Measurements from ENCODE around the gene FAR2. TPM values are rescaled to one million over a fixed set of nuclear protein-coding genes. Genes with fewer than 3 reads are reported as not detected.
"Not testable (repeated sequence)": the region's sequence is repeated elsewhere in the genome, so short reads cannot be mapped to it uniquely, and the experiment has no call there.

The FAR2 gene
- total RNA-seq, 1 experiment from 2014 or later = not detected

DNA sequence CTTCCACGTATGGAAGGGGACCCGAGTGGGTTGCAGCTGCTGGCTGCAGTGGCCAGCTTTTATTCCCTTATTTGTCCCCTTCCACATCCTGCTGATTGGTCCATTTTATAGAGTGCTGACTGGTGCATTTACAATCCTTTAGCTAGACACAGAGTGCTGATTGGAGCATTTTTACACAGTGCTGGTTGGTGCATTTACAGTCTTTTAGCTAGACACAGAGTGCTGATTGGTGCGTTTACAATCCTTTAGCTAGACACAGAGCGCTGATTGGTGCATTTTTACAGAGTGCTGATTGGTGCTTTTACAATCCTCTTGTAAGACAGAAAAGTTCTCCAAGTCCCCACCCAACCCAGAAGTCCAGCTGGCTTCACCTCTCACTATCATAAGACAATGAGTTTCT lies 33.2 kb downstream of the FAR2 start:
- DNase-seq (ENCODE audit: low read depth); in situ Hi-C loops (cut with HindIII; ENCODE audit: low pct_unique_long_range_greater_than_20kb, low sequenced_read_pairs): not testable (repeated sequence)

DNA sequence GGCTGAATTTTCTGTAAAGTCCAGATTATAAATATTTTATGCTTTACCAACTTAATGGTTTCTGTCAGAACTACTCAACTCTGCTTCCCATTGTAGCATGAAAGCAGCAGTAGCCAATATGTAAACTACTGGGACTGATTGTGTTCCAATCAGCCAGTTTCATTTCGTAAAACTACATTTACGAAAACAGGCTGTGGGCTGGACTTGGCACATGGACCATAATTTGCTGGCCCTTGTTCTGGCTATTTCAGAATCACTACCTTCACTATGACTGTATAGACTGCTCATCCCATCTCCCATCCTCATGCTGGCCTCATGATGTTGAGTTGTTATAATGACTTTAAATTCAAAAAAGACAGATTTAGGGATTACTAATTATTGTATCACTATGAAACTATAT lies 38.7 kb downstream of the FAR2 start:
- in situ Hi-C loops (cut with HindIII; ENCODE audit: low pct_unique_long_range_greater_than_20kb, low sequenced_read_pairs) = no loop called here
- DNase-seq (ENCODE audit: low read depth) = no peak

DNA sequence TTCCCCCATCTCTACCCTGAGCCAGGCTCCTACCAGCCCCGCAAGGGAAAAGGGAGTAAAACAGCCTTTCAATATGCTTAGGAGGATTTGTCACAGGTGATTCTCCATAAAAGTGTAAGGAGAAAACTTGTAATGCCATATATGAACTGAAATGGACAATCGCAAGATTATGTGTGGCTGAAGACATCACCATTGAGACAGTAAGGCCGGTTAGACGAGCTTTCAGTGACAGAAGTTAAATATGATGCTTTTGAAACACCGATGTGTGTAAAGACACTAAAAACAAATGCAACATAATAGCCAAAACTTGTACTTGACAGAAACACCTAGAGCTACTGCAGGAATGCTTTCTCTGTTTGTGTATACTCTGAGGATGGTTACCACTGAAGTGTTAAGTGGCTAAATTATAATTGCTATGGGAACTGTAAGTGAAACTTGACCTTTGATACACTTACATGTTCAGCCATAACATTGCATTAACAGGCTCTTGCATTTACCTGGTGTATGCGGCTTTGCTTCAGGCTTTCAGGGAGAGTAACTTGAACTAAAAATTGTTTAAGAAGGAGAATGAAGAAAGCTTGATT lies 42.3 kb downstream of the FAR2 start:
- in situ Hi-C loops (cut with HindIII; ENCODE audit: low pct_unique_long_range_greater_than_20kb, low sequenced_read_pairs) = no loop called here
- no peak for DNase-seq (ENCODE audit: low read depth)

DNA sequence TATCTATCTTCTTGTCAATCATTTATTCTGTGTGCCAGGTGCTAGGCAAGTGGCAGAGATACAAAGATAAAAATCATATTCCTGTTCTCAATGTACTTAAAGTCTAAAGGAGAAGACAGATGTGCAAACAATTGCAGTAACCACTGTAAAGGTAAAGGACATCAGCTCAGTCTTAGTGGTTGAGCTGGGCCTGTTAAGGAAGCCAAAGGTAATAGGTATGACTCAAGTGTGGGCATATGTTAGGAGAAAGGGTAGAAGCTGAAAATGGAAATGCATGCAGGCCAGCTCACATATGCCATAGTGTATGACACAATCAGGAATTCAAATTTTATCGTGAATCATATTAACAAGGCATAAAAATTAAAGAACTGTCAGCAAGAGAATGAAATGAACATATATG lies 49.8 kb downstream of the FAR2 start:
- in situ Hi-C loops (cut with HindIII; ENCODE audit: low pct_unique_long_range_greater_than_20kb, low sequenced_read_pairs) = no loop called here

DNA sequence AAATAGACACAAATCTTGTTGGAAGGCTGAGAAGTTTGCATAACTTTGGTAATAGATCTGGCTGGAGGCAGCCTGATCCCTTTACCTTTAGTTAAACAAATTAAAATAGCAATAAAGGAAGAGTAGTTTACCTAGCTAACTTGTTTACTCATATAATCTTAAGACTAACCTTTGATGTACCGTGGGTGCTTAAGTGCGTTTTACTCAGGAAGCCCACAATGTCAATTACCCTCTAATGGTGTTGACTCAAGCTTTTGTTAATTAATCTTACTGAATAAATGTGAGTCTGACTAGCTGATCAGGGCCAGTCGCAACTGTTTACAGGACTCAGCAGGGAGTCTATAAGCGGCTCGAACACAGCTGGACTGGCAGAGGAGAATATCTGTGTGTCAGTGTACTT lies 51.5 kb downstream of the FAR2 start:
- in situ Hi-C loops (cut with HindIII; ENCODE audit: low pct_unique_long_range_greater_than_20kb, low sequenced_read_pairs) = no loop called here
- no peak for DNase-seq (ENCODE audit: low read depth)

More for the DNA sequence above, 49.8 kb downstream of the FAR2 start:
- DNase-seq (ENCODE audit: low read depth) = no peak

DNA sequence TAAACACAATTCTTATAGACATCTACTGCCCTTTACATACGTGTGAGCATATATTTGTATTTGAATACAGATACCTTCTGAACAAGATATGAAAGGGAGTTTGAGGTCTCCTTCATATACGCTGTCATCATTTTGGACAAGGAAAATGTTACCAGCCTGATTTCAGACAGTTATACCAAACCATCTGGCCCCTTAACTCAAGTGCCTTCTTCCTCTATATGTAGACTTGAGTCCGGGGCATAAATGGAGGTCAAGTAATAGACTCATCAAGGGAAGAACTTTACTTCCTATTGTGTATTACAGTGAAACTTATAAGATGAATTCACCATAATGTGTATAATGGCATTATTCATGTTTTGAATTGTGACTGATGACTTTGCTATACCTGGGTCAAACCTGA lies 52.2 kb downstream of the FAR2 start:
- in situ Hi-C loops (cut with HindIII; ENCODE audit: low pct_unique_long_range_greater_than_20kb, low sequenced_read_pairs) = no loop called here
- no peak for DNase-seq (ENCODE audit: low read depth)

DNA sequence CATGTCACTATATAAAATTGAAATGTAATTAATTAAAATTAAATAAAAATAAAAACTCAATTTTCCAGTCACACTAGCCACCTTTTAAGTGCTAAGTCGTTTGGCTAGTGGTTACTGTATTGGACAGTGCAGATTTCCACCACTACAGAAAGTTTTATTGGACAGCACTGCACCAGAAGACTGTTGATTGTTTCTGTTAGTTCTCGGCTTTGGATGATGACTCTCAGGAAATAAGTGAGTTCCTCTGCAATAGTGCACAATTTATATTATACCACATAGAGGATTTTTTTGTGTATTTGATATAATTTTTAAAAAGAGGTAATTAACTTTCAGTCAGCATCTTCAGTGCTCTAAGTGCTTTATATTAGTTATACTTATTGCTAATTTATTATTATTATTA lies 52.7 kb downstream of the FAR2 start:
- DNase-seq (ENCODE audit: low read depth) = no peak
- in situ Hi-C loops (cut with HindIII; ENCODE audit: low pct_unique_long_range_greater_than_20kb, low sequenced_read_pairs) = no loop called here

DNA sequence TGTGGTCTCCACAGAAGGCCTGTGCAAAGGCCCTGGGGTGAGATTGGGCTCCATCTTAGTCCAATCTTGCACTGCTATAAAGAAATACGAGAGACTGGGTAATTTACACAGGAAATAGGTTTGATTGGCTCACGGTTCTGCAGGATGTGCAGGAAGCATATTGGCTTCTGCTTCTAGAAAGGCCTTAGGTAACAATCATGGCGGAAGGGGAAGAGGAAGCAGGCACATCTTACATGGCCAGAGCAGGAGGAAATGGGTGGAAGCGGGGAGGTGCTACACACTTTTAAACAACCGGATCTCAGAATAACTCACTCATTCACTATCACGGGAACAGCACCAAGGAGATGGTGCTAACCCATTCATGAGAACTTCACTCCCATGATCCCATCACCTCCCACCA lies 55.4 kb downstream of the FAR2 start:
- in situ Hi-C loops (cut with HindIII; ENCODE audit: low pct_unique_long_range_greater_than_20kb, low sequenced_read_pairs) = no loop called here
- DNase-seq (ENCODE audit: low read depth) = no peak

DNA sequence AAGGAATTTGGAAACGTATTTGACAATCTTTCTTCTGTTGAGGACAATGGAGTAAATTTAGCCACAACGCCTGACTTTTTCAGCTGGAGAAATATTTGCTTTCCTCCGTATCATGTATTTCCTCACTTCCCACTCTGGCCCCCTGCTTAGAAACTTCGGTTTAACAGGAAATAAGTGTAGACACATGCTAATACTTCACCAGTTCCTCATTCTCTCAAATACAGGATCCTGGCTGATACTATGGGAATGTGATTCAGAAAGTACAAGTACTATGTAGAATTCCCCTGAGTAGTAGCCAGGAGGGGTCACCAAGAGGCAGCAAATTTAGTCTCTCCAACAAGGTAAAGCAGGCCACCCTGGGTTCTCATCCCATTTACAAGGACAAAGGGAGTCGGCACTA lies 58.0 kb downstream of the FAR2 start:
- DNase-seq (ENCODE audit: low read depth) = no peak
- in situ Hi-C loops (cut with HindIII; ENCODE audit: low pct_unique_long_range_greater_than_20kb, low sequenced_read_pairs) = no loop called here

DNA sequence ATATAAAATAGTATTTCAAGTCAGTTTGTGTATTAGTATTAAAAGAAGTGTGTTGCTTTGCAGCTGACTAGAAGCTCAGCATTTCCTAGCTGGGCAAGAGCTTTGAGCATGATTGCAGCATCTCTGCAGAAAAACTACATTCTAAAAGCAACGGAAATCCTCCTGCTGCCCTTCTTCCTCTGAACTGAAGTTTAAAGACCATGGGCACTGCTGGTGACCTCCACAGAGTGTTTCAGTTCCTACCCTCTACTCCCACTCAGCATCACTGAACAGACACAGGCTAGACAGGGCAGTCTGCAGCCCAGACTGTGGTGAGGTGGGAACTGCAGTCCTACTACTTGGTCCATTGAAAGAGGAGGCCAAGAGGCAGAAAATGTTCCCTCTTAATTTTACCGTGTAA lies 59.0 kb downstream of the FAR2 start:
- in situ Hi-C loops (cut with HindIII; ENCODE audit: low pct_unique_long_range_greater_than_20kb, low sequenced_read_pairs) = no loop called here
- no peak for DNase-seq (ENCODE audit: low read depth)

DNA sequence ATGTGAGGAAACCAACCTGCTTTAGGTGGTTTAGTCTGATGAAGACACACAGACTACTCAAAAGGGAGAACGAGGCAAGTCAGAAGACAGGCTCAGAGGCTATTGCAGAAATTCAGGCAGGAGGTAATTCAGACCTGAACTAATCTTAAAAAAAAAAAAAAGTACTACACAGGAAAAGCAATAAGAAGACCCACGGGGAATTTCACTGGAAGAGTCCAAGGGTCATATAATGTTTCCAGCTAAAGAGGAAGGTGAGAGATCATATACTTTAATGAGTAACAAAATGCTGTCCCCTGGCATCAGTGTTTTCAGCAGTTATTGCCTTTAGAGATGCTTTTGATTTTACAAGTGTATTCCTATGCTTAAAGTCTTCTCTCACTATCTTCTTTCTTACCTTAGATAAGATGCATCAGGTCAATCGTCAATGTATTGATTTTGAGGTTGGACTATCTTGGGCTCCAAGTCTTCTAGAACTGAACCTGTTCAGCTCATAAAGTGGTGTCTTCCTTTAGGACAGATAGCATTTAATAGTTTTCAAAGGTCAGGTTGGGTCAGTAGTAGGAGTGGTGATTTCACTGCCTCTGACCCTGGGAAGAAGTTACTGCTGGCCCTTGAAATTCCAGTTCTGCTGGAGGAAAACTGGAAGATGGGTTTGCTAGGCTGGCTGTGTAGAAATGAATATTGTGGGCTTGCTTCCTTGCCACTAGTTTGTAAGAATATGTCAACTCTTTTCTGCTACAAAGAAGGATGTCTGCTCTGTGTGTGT lies 60.0 kb downstream of the FAR2 start:
- no peak for DNase-seq (ENCODE audit: low read depth)
- in situ Hi-C loops (cut with HindIII; ENCODE audit: low pct_unique_long_range_greater_than_20kb, low sequenced_read_pairs) = no loop called here

DNA sequence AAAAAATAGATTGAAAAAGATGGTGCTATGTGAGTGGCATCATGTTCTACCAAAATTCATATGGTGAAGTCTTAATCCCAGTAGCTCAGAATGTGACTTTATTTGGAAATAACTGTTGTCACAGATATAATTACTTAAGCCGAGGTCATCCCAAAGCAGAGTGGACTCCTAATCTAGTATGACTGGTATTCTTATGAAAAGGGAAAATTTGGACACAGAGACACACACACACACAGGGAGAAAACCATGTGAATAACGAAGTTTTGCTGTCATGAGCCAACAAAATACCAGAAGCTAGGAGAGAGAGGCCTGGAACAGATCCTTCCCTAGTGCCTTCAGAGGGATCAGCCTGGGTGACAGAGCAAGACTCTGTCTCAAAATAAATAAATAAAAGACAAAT lies 62.6 kb downstream of the FAR2 start:
- in situ Hi-C loops (cut with HindIII; ENCODE audit: low pct_unique_long_range_greater_than_20kb, low sequenced_read_pairs) = no loop called here
- DNase-seq (ENCODE audit: low read depth) = no peak

DNA sequence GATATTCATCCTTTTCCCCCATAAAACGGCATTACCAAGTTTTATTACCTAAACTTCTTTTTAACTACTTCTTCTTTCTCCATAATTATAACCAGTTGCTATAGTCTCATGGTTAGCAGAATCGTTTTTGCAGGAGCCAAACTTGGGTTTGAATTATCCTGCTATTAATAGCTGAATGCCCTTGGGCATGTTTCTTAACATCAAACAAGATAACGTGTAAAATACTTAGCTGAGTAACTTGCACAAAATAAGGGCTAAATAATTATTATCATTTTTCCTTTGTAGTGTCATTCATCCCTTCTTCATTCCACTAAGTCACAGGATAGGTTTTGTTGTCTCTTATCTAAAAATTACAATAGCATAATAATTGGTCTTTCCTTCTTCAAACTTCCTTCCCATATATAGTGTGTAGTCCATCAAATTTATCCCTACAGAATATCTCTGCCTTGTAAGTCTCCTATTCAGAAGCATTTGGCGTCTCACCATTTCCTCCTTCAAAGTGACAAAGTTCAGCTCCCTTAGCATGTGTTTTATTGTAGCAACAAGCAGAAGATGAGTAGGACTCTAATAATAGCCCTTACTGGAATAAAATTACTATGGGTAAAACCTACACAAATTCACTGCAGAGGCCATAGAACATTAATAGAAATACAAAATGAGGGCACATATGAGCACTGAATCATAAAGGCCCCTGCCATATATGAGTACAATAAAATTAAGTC lies 63.8 kb downstream of the FAR2 start:
- DNase-seq (ENCODE audit: low read depth) = no peak
- in situ Hi-C loops (cut with HindIII; ENCODE audit: low pct_unique_long_range_greater_than_20kb, low sequenced_read_pairs) = no loop called here

DNA sequence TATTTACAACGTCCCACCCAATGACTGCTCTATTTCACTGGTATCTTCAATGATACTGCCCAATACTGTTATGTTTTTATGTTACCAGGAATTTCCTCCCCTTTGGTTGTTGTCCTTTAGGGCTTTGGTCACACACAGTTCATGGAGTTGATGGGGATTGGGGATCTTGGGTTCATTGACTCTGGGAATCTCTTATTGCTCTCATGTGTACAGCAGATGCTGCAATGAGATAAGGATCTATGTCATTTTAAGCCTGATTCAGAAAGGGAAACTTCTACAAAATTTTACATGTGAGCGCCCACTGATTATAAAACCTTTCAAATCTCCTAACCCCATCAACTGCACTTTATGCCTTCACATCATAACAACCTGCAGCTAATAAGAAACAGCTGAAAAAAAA lies 67.2 kb downstream of the FAR2 start:
- in situ Hi-C loops (cut with HindIII; ENCODE audit: low pct_unique_long_range_greater_than_20kb, low sequenced_read_pairs) = no loop called here
- no peak for DNase-seq (ENCODE audit: low read depth)

DNA sequence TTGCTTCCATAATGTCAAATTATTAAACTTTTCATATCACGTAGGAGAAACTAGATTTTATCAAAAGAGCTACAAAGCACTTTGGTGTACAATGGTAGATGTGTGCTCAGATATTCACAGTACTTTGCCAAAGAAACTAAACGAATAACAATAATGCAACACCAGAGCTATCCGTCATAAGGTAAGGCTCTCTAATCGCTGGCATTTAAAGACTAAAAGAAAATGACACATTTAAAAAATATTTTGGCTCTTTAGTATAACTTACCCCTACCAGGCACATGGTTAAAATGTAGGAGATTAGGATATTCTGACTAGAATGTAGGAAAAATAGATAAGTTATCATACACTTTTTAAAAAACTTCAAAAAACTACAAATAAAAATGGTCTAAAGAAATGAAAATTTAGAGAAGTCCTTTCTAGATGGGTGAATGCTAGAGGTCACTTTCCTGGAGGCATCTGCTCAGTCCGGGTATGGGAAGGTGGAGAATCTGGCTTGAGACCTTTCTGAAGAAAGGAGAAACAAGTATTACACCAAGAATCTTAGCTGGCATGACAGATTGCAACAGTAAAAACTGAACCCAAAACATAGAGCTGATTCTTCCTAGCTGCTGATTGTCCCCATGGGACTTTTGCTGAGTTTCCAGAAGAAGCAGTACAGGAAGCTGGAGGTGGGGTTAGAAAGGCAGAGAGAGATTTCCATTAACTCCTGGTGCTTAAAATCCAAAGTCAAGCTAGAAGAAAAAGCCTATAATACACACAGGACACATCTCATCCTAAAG lies 67.9 kb downstream of the FAR2 start:
- in situ Hi-C loops (cut with HindIII; ENCODE audit: low pct_unique_long_range_greater_than_20kb, low sequenced_read_pairs) = no loop called here
- no peak for DNase-seq (ENCODE audit: low read depth)

DNA sequence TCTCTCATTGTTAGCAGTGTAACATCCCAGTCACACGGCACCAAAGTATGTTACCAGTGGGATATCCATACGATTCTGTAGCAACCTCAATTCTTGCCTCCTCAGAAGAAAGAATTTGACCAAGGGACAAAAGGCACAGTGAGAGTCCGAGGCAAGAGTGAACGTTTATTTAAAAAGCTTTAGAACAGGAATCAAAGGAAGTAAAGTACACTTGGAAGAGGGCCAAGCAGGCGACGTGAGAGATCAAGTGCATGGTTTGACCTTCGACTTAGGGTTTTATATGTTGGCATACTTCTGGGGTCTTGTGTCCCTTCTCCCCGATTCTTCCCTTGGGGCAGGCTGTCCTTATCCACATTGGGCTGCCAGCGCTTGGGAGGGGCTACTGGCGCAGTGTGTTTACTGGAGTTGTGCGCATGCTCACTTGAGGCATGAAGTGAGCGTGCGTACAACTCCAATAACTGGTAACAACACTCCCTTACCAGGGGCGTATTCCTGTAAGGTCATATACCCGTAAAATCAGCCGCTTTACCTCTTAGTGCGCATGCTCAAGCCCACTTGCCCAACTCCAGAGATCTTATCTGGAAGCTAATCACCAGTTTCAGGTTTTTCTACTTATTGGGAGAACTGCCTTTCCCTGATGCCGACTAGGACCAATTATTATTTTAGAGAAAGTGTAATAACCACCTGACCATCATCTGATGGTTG lies 71.7 kb downstream of the FAR2 start:
- in situ Hi-C loops (cut with HindIII; ENCODE audit: low pct_unique_long_range_greater_than_20kb, low sequenced_read_pairs) = no loop called here
- no peak for DNase-seq (ENCODE audit: low read depth)

DNA sequence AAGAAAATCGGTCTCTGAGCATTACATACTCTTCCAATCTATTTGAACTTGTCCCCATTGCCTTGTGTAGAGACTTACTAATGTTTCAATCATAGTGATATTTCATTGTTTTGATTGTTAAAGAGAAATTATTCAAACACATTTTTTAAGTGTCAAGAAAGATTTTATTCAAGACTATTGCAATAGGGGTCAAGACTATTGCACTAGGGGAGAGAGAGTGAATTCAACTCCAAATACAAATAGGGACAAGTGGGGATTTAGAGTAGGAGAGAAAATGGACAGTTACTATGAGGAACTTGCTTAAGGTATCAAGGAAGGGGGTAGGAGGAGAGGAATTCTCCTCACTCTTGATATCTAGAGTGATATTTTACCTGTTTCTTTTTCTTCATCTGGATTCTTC lies 73.1 kb downstream of the FAR2 start:
- in situ Hi-C loops (cut with HindIII; ENCODE audit: low pct_unique_long_range_greater_than_20kb, low sequenced_read_pairs) = no loop called here
- no peak for DNase-seq (ENCODE audit: low read depth)

DNA sequence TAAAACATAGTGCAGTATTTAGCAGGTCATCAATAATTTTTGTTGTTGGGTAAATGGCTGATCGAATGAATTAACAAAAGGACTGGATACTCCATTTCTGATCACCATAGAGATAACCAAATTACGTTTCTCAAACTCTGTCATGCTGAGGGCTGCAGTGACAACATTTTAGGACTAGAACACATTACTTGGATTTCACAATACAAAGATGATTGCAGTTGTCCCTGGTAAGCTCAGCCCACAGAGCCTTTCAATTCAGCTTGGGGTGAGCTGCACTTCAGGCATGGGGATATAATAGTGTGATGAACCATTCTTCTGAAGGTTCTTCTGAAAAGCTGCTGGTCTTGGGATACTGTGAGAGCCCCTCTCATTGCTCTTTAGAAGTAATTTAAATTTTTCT lies 74.3 kb downstream of the FAR2 start:
- in situ Hi-C loops (cut with HindIII; ENCODE audit: low pct_unique_long_range_greater_than_20kb, low sequenced_read_pairs) = no loop called here
- no peak for DNase-seq (ENCODE audit: low read depth)
